GM12878 (cell line): ENCODE results near the gene DDX20. TPM values are rescaled to one million over a fixed set of nuclear protein-coding genes. Genes with fewer than 3 reads are reported as not detected.

Experiments used
- ATAC-seq: fragments of 200-7000 bp; cut with Tn5 transposase; 3 replicates; pipeline ENCODE4 v1.9.1; 2020; ENCODE audit warnings: mild to moderate bottlenecking, moderate library complexity
- BruUV-seq: library from RNA; stranded (reverse); fragments of 400-500 nt; replicated peaks from 2 replicates; lab custom pipeline; 2021; lab: Mats Ljungman, UMichigan
- CTCF ChIA-PET: fragments of 300-600 bp; sonication (Branson Sonifier 250); formaldehyde crosslinking; extraction: SDS; loops from one replicate; lab custom pipeline; 2021; ENCODE audit warnings: inconsistent platforms; lab: Yijun Ruan, JAX
- POLR2A ChIA-PET: fragments of 350-600 bp; formaldehyde crosslinking; extraction: SDS; loops from one replicate; lab custom pipeline; 2021; ENCODE audit warnings: inconsistent platforms; lab: Charles Lee
- RAD21 ChIA-PET: fragments of 300-600 bp; sonication (Branson Sonifier 250); formaldehyde crosslinking; loops from one replicate; lab custom pipeline; 2023; ENCODE audit warnings: antibody characterized with exemption; ENCODE audit not compliant: unreplicated experiment; lab: Charles Lee
- SMC1A ChIA-PET: fragments of 300-600 bp; sonication (Branson Sonifier 250); formaldehyde crosslinking; loops from one replicate; lab custom pipeline; 2023; ENCODE audit not compliant: unreplicated experiment, uncharacterized antibody; lab: Charles Lee
- DNase-seq: peaks from one replicate; pipeline ENCODE4 v3.0.0-alpha.2; 2011; ENCODE audit warnings: low read depth, low spot score
- FAIRE-seq: peaks from 3 replicates; lab custom pipeline; 2011; peaks lifted over from hg19 to GRCh38; lab: Jason Lieb, UNC
- H2AFZ ChIP-seq: 2 replicates; pipeline ENCODE4 v1.6.0; 2011; ENCODE audit warnings: low read depth, low read length, control low read depth; ENCODE audit not compliant: control insufficient read depth
- H3K27ac ChIP-seq: 2 replicates; pipeline ENCODE4 v1.5.1; 2011; ENCODE audit warnings: control low read depth; ENCODE audit not compliant: control insufficient read depth, insufficient read depth
- H3K27me3 ChIP-seq, 2 experiments: replicated peaks in 1 of 2; 2 replicates each; pipeline versions ENCODE4 v1.6.0 to v1.6.1; 2011; ENCODE audit warnings: low read length in 1 of 2; ENCODE audit not compliant: control insufficient read depth in 2 of 2, insufficient read depth in 2 of 2
- H3K36me3 ChIP-seq, 2 experiments: 2 replicates each; pipeline ENCODE4 v1.5.1; 2011; ENCODE audit warnings: low read length in 1 of 2; ENCODE audit not compliant: control insufficient read depth in 2 of 2, insufficient read depth in 2 of 2
- H3K4me1 ChIP-seq: 2 replicates; pipeline ENCODE4 v1.6.1; 2011; ENCODE audit warnings: mild to moderate bottlenecking, low read length, moderate library complexity, mixed read lengths; ENCODE audit not compliant: control insufficient read depth, insufficient read depth
- H3K4me2 ChIP-seq: 2 replicates; pipeline ENCODE4 v1.6.0; 2011; ENCODE audit warnings: control low read depth; ENCODE audit not compliant: control insufficient read depth, insufficient read depth
- H3K4me3 ChIP-seq: fragments of 200-600 bp; sonication (generic); 2 replicates; pipeline ENCODE4 v1.5.1; 2016
- H3K79me2 ChIP-seq: 2 replicates; pipeline ENCODE4 v1.6.0; 2011; ENCODE audit warnings: low read length; ENCODE audit not compliant: control insufficient read depth, insufficient read depth
- H3K9ac ChIP-seq: 2 replicates; pipeline ENCODE4 v1.8.0; 2011; ENCODE audit warnings: low read length, control low read depth, mixed read lengths; ENCODE audit not compliant: control insufficient read depth, insufficient read depth
- H3K9me3 ChIP-seq: replicated peaks from 3 replicates; pipeline ENCODE4 v1.5.1; 2011; ENCODE audit warnings: mild to moderate bottlenecking, low read length; ENCODE audit not compliant: control insufficient read depth, insufficient read depth
- H4K20me1 ChIP-seq: 2 replicates; pipeline ENCODE4 v1.6.0; 2011; ENCODE audit not compliant: control insufficient read depth, insufficient read depth
- CREM ChIP-seq: IDR thresholded peaks from 2 replicates; pipeline ENCODE4 v1.6.1; 2014; ENCODE audit warnings: antibody characterized with exemption, low read depth
- ESRRA ChIP-seq: IDR thresholded peaks from 2 replicates; pipeline ENCODE4 v1.6.1; 2012; ENCODE audit warnings: mild to moderate bottlenecking, low read length, improper control_type of control experiment
- EZH2 ChIP-seq: IDR thresholded peaks from 2 replicates; pipeline ENCODE4 v1.6.1; 2012; ENCODE audit warnings: low read depth, mild to moderate bottlenecking, control low read depth, inconsistent platforms, low read length, borderline replicate concordance; ENCODE audit not compliant: control insufficient read depth
- GABPA ChIP-seq: IDR thresholded peaks from 2 replicates; pipeline ENCODE4 v1.6.1; 2014; ENCODE audit warnings: antibody characterized with exemption, low read depth, mild to moderate bottlenecking, inconsistent platforms
- IRF3 ChIP-seq: fragments of 450-650 bp; IDR thresholded peaks from 2 replicates; pipeline ENCODE4 v1.6.1; 2014; ENCODE audit warnings: mild to moderate bottlenecking
- MTA2 ChIP-seq: fragments of 450-650 bp; IDR thresholded peaks from 2 replicates; pipeline ENCODE4 v1.6.1; 2016; ENCODE audit warnings: low read depth, mild to moderate bottlenecking, moderate library complexity
- NFXL1 ChIP-seq: fragments of 450-650 bp; IDR thresholded peaks from 2 replicates; pipeline ENCODE4 v1.6.1; 2017; ENCODE audit warnings: antibody characterized with exemption, mild to moderate bottlenecking, borderline replicate concordance
- RAD21 ChIP-seq: IDR thresholded peaks from 2 replicates; pipeline ENCODE4 v1.6.1; 2011; ENCODE audit warnings: mild to moderate bottlenecking, low read depth, low read length, moderate library complexity; ENCODE audit not compliant: insufficient read depth
- RUNX3 ChIP-seq: IDR thresholded peaks from 2 replicates; pipeline ENCODE4 v1.6.1; 2012; ENCODE audit warnings: low read length, inconsistent platforms
- SMAD1 ChIP-seq: fragments of 450-650 bp; IDR thresholded peaks from 2 replicates; pipeline ENCODE4 v1.6.1; 2018; ENCODE audit warnings: mild to moderate bottlenecking, low read depth; ENCODE audit not compliant: partially characterized antibody
- TCF12 ChIP-seq: IDR thresholded peaks from 2 replicates; pipeline ENCODE4 v1.6.1; 2011; ENCODE audit warnings: low read depth, mild to moderate bottlenecking, low read length
- ZBED1 ChIP-seq: IDR thresholded peaks from 2 replicates; pipeline ENCODE4 v1.6.1; 2016; ENCODE audit warnings: borderline replicate concordance
- WGBS: methylation state at CpG from one replicate; pipeline ENCODE4 v1.1.6; 2016; ENCODE audit warnings: low lambda C conversion rate; ENCODE audit not compliant: insufficient replicate concordance, insufficient coverage; ENCODE audit errors: missing lambda C conversion rate; 5-methylcytosine and 5-hydroxymethylcytosine counted together
- in situ Hi-C: fragments of 300-500 bp; cut with MboI; formaldehyde crosslinking; loops from 9 replicates; pipeline ENCODE4 v1.14.3; 2018; ENCODE audit warnings: mixed read lengths
- intact Hi-C: fragments of 100-400 bp; cut with micrococcal nuclease; formaldehyde crosslinking; loops from one replicate; pipeline ENCODE4 v1.14.2; 2022; ENCODE audit not compliant: unreplicated experiment
- polyA plus RNA-seq, 11 experiments: library from polyadenylated mRNA; depleted of rRNA in 4 of 11; unstranded in 6 of 11; stranded (reverse) in 5 of 11; fragments of >200 nt; fragmentation: Nextera tagmentation in 4 of 11; fragmentation: Illumina TruSeq in 1 of 11; extraction: Ambion mirVana in 4 of 11; extraction: Trizol in 1 of 11; gene quantifications; 1 replicate in 1 of 11; 2 replicates in 10 of 11; pipeline versions ENCODE4 v1.2.1 to v1.2.3, GENCODE V29; 2011 to 2016; ENCODE audit warnings: inconsistent platforms in 2 of 11, missing spikeins in 2 of 11, low read depth in 1 of 11
- total RNA-seq, 4 experiments: library from RNA; depleted of rRNA in 3 of 4; stranded (reverse); fragments of >200 nt in 3 of 4; fragmentation: Illumina TruSeq in 1 of 4; extraction: Trizol in 1 of 4; gene quantifications; 2 replicates each; pipeline versions ENCODE4 v1.2.1 to v1.2.3, GENCODE V29; 2013 to 2021

Gene DDX20
- total and polyA plus RNA-seq, 10 of the 15 experiments (the other 5 are each of a cell fraction or from before 2014, with no cell fraction given), result 7.2 to 30.6 (median 25.1) TPM

GRCh38 chr1:111738133-111738435 lies 17.6 kb upstream of the DDX20 start:
- TF ChIP-seq NFXL1 (no peak), TCF12 (no peak), MTA2 (no peak), ESRRA (no peak), IRF3 (no peak), RUNX3 (no peak), SMAD1 (no peak), GABPA (no peak), CREM (no peak), EZH2 (no peak), RAD21 (no peak), ZBED1 (no peak)
- TF ChIP-seq, all 136 proteins: peak for 0
- Histone ChIP-seq H2AFZ (no peak overlapping the region; the same call in 1 of the 2 replicates), H3K4me2 (peak overlapping the region; percentile 100), H3K4me3 (peak overlapping the region; percentile 86), H3K27ac (no peak overlapping the region), H3K27me3 (peaks cover 0 to 6% of the 10 kb centered on the region in 2 experiments; a peak in 2 of 4 replicates), H3K9me3 (no peaks in the 10 kb centered on the region), H3K4me1 (peaks cover 11% of the 10 kb centered on the region), H4K20me1 (no peaks in the 10 kb centered on the region), H3K9ac (no peak overlapping the region; the same call in 1 of the 2 replicates), H3K36me3 (no peaks in the 10 kb centered on the region), H3K79me2 (no peaks in the 10 kb centered on the region)
- FAIRE-seq, result no peak
- 20% methylated on average over 6 of the region's 9 CpGs for WGBS
- ATAC-seq, result no peak
- RAD21 ChIA-PET, result interaction anchor here (0.7 to 3.9 kb wide), 14 partner anchors 10 to 231 kb away, joined by 3 to 26 read pairs (median 4); no protein-coding TSS in a partner anchor
- in situ Hi-C loops (no loop called here), intact Hi-C loops (no loop called here)
- CTCF ChIA-PET, result interaction anchor here (0.8 to 12.7 kb wide), 10 partner anchors 9 to 256 kb away, joined by 3 to 135 read pairs (median 10); no protein-coding TSS in a partner anchor
- no peak for DNase-seq
- POLR2A ChIA-PET, result interaction anchor here (0.6 to 2.2 kb wide), 7 partner anchors 14 to 230 kb away, joined by 3 to 6 read pairs (median 3); partner anchors contain the start of gene RAP1A
- SMC1A ChIA-PET, result interaction anchor here (0.6 to 4.8 kb wide), 11 partner anchors 9 to 229 kb away, joined by 3 to 31 read pairs (median 5); no protein-coding TSS in a partner anchor
- BruUV-seq, result no TSS peak
